Caki2 (cell line): Measurements from ENCODE around the gene A1CF. TPM values are rescaled to one million over a fixed set of nuclear protein-coding genes. Genes with fewer than 3 reads are reported as not detected.
"Not testable (repeated sequence)": the region's sequence is repeated elsewhere in the genome, so short reads cannot be mapped to it uniquely, and the experiment has no call there.

Source experiments
- DNase-seq: peaks from one replicate; pipeline ENCODE4 v3.0.0-alpha.2; 2015; ENCODE audit warnings: low read depth
- in situ Hi-C: cut with HindIII; loops from 2 replicates; pipeline ENCODE4 v1.10.0; 2016; ENCODE audit warnings: low sequenced_read_pairs, low pct_unique_long_range_greater_than_20kb, mixed read lengths
- total RNA-seq: library from RNA; depleted of rRNA; stranded (reverse); fragments of >200 nt; shearing (Covaris generic); gene quantifications from 2 replicates; pipeline ENCODE4 v1.2.3, GENCODE V29; 2014; ENCODE audit warnings: low replicate concordance; rRNA removed

Gene A1CF
- total RNA-seq, 1 experiment from 2014 or later = not detected

DNA sequence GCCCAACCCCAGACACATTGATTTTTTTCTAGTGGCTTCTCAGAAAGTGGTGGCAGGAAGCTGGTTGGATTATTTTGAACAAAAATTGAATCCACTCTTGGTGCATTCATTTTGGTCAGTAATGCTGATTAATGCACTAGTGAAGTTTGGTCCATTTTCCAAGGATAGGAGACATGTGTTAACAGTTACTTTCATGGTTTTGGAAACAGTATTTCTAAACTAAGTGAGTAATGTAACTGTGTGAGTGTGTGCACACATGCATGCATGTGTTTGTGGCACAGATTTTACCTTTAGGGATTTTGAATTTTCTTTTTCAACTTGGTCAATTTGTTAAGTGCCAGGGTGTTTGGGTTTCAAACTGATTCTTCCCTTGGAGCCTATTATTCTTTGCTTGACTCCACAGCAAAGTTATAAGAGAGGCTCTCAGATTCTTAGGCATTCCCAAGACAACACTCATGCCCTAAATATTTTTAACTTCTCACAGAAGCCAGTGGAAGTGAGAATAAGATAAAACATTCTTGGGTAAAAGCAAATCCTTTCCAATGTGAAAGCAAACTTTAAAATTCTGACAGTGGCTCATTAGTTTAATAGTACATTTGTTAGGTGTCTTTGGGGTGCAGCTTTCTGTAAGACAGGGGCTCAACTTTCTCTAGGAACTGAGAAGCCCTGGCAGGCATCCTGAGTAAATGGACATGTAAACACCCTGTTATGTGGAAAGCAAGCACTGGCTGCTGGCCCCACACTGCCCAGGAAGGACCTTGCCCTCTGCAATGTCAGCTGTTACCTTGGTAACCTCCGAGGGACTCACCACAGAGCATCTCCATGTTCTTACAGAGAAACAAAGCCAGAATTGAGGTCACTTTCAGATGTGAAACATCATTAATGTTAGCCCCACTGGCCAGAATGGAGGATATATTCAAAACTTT lies 77.3 kb downstream of the A1CF start:
- DNase-seq = no peak

DNA sequence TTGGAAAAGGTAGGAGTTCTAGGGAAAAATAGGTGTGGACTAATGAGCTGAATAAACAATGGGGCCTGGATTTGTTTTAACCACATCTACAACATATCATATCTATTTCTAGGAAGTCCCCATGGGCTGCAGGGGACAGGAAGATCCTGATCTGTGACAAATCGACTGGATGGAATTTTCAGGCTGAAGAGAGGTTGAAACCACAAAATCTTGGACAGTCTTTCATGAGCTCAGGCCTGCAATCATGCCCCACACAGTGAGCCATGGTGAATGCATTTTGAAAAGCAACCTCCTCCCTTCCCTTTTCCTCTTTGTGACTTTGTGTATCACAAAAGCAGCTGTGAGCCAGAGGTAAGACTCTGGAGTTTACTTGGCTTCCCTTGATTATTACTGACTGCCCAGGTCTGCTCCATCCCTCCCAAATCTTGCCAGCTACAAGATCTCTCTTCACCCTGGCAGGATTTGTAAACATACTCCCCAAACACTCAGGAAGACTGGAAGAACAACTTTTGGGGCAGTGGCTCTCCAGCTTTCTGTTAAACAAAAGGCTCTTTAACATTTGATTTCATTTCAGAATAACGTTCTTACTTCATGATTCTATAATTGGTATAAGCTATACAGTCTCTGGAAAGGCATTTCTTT lies 79.3 kb downstream of the A1CF start:
- no peak for DNase-seq
- in situ Hi-C loops = no loop called here

More for the DNA sequence above, 77.3 kb downstream of the A1CF start:
- in situ Hi-C loops = no loop called here

DNA sequence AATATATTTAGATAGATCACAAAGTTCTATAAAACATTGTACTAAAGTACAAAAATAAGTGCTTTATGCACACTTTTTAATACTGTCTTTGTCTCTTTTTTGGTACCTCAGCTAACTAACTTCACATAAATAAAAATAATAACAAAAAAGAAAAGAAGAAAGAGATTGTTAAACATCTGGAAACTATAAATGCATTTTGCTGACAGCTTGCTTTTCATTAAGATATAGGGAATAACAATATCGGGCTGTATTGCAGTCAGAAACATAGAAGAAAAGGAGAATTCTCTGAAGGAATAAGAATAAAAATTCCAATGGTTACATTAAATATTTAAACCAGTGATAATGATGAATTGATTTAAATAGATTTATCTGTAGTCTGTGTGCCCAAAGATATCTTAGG lies 85.8 kb downstream of the A1CF start:
- no peak for DNase-seq
- in situ Hi-C loops = no loop called here

DNA sequence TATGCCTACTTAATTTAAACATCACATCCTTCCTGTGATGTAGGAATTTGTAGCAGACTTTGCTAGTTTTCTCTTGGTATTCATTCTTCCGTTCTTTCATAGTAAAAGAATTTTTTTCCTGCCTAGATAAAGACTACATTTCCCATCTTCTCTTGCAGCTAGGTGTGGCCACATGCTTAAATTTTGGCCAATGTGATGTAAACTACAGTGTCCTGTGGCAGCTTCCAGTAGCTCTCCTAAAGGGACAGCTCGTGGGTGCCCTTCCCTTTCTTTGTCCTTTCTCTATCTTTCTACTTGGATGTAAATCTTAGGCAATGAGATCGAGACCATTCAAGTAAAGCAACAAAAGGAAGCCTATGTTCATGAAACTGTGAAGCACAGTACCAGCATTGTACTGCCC lies 87.1 kb downstream of the A1CF start:
- in situ Hi-C loops = no loop called here
- no peak for DNase-seq

DNA sequence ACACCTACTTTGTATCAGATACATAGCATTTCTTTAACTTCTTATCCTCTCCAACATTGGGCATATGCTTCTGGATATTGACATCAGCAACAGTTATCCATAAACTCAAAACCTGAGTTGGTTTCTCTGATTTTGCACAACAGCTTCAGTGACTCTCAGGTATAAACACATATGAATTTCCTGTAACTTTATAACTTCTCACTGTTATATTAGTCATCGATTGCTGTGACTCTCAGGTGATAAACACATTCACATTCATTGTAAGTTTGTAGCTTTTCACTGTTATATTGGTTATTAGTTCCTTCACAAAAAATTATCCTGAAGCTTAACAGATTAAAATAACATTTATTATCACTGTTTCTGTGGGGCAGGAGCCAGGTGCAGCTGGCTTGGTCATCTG lies 88.7 kb downstream of the A1CF start:
- in situ Hi-C loops = no loop called here

DNA sequence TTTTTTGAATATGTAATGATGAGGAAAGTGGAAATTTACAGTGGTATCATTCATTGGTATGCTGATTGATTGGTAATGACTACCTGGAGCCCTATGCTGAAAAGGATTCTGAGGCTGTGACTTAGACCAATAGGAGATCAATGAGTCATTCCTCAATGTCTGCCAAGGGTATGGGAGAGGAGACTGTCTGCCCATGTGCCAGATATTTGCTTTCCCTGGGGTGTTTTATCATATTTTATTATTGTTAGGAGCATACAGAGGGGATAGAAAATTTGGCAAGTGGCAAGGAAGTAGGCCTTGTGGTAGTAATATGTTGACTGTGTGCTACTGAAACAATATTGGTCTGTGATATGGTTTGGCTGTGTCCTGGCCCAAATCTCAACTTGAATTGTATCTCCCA lies 90.9 kb downstream of the A1CF start:
- DNase-seq = no peak
- in situ Hi-C loops = no loop called here

More for the DNA sequence above, 88.7 kb downstream of the A1CF start:
- DNase-seq = no peak

DNA sequence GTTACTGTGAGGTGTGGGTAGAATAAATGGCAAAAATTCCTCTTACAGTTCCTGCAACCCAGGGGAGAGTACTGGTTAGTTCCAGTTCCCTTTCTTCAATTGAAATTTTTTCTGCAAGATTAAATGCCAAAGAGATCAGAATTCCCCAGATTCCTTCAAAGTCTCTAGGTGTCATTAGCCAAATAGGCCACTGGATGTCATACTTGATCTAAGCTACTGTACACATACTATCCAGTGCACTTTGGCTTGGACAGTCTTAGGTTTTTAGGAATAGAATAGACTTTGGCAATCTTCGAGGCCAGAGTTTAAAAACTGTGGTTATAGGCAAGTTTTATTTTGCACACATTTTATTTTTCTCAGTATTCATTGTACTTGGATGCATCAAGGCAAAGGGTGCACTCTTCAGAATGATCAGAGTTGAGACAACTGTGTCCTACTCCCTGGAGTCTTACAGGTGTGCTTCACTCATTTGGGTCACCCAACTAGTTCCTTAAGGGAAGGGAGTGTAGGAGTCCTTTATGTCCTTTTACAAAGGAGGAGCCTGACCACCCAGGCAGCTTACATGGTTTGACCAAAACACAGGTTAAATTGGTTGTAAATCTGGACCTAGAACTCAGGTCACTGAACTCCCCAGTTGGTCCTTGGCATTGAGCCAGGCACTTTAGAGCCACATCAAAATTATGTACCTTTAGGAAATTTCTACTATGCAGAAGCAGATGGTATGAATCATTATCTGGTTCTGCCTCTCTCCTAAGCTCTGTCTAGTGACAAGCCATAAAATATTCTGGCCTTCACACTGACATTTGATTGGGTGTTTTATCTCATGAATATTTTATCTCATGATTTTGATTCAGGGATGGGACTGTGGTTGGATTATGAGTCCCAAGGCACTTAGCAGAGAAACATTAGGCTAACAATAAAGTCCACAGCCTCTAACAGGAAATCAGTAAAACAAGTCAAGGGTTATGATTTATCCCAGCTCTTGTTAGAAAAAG lies 96.2 kb downstream of the A1CF start:
- in situ Hi-C loops = no loop called here
- peak; percentile 6 for DNase-seq

DNA sequence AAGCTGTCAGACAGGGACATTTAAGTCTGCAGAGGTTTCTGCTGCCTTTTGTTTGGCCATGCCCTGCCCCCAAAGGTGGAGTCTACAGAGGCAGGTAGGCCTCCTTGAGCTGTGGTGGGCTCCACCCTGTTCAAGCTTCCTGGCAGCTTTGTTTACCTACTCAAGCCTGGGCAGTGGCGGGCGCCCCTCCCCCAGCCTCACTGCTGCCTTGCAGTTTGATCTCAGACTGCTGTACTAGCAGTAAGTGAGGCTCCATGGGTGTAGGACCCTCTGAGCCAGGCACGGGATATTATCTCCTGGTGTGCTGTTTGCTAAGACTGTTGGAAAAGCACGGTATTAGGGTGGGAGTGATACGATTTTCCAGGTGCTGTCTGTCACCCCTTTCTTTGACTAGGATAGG lies 97.5 kb downstream of the A1CF start:
- in situ Hi-C loops, DNase-seq: not testable (repeated sequence)

DNA sequence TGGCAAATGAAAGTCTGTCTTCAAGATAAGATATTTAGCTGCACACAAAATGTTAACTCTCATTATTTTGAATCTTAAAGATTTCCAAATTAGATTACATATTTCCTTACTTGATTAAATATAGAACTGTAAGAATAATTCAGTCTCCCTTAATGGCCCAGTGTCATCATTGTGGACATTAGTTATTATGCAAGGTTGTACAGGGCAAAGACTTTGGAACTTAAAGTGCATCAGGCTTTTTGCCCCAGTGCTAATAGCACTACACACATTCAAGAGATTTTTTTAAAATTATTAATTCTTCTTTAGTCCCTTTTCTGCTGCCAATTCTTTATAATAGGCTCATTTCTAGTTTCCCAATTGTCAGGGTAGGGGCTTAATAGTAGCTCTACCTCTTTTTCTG lies 103.4 kb downstream of the A1CF start:
- in situ Hi-C loops, DNase-seq: not testable (repeated sequence)

DNA sequence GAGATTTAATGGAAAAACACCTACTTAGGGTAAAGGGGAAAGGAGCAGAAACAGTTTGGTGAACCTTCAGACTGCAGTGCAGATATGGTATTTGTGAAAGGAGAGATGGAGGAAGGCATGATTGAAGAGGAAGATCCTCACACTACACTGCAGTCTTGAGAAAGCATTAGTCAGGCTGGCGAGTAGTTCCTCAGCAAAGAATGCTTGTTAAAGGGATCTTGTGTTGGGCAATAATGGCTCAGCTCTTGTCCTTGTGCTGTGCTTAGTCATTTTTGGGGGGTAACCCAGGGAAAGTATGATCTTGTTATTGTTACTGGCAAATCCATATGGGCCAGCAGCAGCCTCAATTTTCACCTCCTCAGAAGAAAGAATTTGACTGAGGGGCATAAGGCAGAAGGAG lies 105.4 kb downstream of the A1CF start:
- DNase-seq, in situ Hi-C loops: not testable (repeated sequence)

DNA sequence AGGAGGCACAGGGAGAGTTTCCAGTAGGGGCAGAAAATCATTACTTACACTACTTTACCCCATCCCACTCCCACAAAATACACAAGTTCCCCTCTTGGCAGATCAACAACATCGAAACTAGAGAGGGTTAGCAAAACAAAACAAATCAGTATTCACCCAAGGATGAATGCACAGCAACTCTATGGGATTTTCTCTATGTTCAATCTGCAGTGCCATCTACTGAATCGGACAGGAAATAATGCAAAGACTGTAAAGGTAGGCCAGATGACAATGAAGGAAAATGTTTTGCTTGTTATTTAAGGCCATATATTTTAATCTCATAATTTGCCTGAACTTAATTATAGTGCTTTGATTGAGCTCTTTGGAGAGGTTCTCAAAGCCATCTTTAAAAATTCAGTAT lies 110.6 kb downstream of the A1CF start:
- in situ Hi-C loops, DNase-seq: not testable (repeated sequence)

DNA sequence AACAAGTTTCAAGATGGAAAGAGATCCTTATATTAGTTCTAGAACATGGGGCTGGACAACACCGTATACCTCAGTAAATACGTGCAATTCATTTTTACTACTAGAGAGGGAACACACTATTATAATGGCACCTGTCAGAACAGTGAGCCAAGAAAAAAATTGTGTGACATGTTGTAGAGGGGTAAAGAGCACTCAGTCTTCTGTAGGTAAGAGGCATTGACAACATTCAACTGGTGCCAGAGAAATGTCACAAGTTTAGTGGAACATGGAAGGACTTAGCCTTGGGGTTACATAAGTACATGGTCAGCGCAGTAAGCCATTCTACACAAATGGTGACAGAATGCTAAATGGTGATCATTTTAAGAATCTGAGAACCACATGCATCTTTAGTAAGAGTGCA lies 113.4 kb downstream of the A1CF start:
- in situ Hi-C loops, DNase-seq: not testable (repeated sequence)

DNA sequence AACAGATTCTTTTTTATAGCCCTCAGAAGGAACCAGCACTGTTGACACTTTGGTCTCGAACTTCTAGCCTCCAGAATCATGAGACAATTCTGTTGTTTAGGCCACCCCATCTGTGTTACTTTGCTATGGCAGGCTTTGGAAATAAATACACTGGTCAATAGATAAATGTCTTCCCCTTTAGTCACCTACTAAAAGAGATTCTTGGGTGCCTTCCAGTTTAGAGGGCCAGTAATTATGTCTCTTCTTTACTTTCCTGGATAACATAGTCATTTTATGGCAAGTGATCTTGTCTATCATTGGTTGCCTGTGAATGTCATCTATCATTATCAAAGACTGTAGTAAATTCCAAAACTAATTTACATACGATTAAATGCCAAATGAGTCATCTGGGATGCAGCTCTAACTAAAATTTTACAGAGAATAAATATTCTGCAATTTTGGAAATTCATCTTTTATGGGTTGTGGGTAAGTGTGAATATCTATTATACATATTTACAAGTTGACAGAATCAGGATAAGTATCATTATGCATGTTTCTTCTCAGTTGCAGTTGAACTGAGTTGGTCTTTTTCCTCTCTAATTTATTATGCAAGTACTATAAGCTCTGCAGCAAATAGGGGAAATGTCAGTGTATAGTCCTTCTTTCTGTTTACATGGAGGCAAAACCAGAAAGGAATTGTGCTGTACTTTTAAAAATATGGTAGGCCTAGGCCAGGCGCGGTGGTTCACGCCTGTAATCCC lies 118.5 kb downstream of the A1CF start:
- DNase-seq, in situ Hi-C loops: not testable (repeated sequence)

Other genes starting within 250 kb of the A1CF start
- gene ASAH2B, start 145.7 kb downstream of the A1CF start, total RNA-seq = 2.2 and 3.6 TPM in 2 replicates
- gene PRKG1, start 188.9 kb upstream of the A1CF start, total RNA-seq = not detected in 2 replicates